ENCODE data around the gene OR2AE1.

- TF ChIP-seq POLR2A (IDR thresholded peaks at IDR 0.05) (no peak), CTCF (IDR thresholded peaks at IDR 0.05) (no peak)
Observed at GRCh38 chr7:99898023-99898357, 21.2 kb upstream of the OR2AE1 start.

Measured in breast epithelium (tissue), 3 donors.